Measurements from ENCODE around the gene GDE1. TPM values are rescaled to one million over a fixed set of nuclear protein-coding genes. Genes with fewer than 3 reads are reported as not detected.

Gene GDE1
- polyA plus RNA-seq, 3 donors = 60.0 to 67.8 (median 62.7) TPM

Other genes with a start within 250 kb of the GDE1 start
- gene CLEC19A, start 236.4 kb downstream of the GDE1 start, polyA plus RNA-seq (ENCODE audit: insufficient read length in 3 of 3) = under 1 TPM in 2 of 3 donors, not detected in 1; 0.06 to 0.09 TPM
- under 1 TPM; 0.26 to 0.81 (median 0.36) TPM for gene TMC5, start 104.2 kb downstream of the GDE1 start, polyA plus RNA-seq (ENCODE audit: insufficient read length in 3 of 3)
- gene CCP110, start 1.8 kb upstream of the GDE1 start, polyA plus RNA-seq (ENCODE audit: insufficient read length in 3 of 3) = 10 to 100 TPM; 21.6 to 39.0 (median 37.1) TPM
- gene VPS35L, start 33.6 kb upstream of the GDE1 start, polyA plus RNA-seq (ENCODE audit: insufficient read length in 3 of 3) = 10 to 100 TPM; 59.3 to 67.5 (median 60.1) TPM
- gene KNOP1, start 196.1 kb upstream of the GDE1 start, polyA plus RNA-seq (ENCODE audit: insufficient read length in 3 of 3) = 10 to 100 TPM; 42.8 to 54.2 (median 49.4) TPM
- 10 to 100 TPM; 42.0 to 51.0 (median 45.9) TPM for gene IQCK, start 196.2 kb upstream of the GDE1 start, polyA plus RNA-seq (ENCODE audit: insufficient read length in 3 of 3)

Data from renal pelvis (tissue), 3 donors.